Measurements from ENCODE around the gene KDM5B.
"Not testable (repeated sequence)": the region's sequence is repeated elsewhere in the genome, so short reads cannot be mapped to it uniquely, and the experiment has no call there.

Gene KDM5B

GRCh38 chr1:202812176-202813026, 4.2 kb upstream of the KDM5B start:
- no peak for DNase-seq

- DNase-seq = no peak
Observed at GRCh38 chr1:202811296-202812175, 3.3 kb upstream of the KDM5B start.

- peak; percentile 88 for DNase-seq
Observed at GRCh38 chr1:202810615-202811295, 2.5 kb upstream of the KDM5B start, which contains the start of gene PCAT6. Gene PCAT6 (plus strand): TSS chr1:202810954.

GRCh38 chr1:202810193-202810614, 2.0 kb upstream of the KDM5B start:
- no peak for DNase-seq

GRCh38 chr1:202809597-202810159, 1.5 kb upstream of the KDM5B start:
- DNase-seq = no peak

- peak; percentile 62 for DNase-seq
Observed at GRCh38 chr1:202807451-202807925, 733 bp downstream of the KDM5B start.

- peak; percentile 20 for DNase-seq
Observed at GRCh38 chr1:202806845-202807450, 1.3 kb downstream of the KDM5B start.

GRCh38 chr1:202805886-202806844, 2.1 kb downstream of the KDM5B start:
- DNase-seq = no peak

GRCh38 chr1:202804126-202804525, 4.1 kb downstream of the KDM5B start:
- DNase-seq = no peak

- no peak for DNase-seq
Observed at GRCh38 chr1:202802998-202803932, 5.0 kb downstream of the KDM5B start.

GRCh38 chr1:202802034-202802433, 6.2 kb downstream of the KDM5B start:
- DNase-seq = no peak

GRCh38 chr1:202801175-202801574, 7.0 kb downstream of the KDM5B start:
- no peak for DNase-seq

- DNase-seq = no peak
Observed at GRCh38 chr1:202800742-202801141, 7.5 kb downstream of the KDM5B start.

- no peak for DNase-seq
Observed at GRCh38 chr1:202798792-202799331, 9.4 kb downstream of the KDM5B start.

GRCh38 chr1:202798260-202798659, 10.0 kb downstream of the KDM5B start:
- no peak for DNase-seq

GRCh38 chr1:202796670-202797069, 11.6 kb downstream of the KDM5B start:
- DNase-seq = no peak

- not testable (repeated sequence) for DNase-seq
Observed at GRCh38 chr1:202794931-202795330, 13.3 kb downstream of the KDM5B start.

GRCh38 chr1:202794051-202794740, 14.0 kb downstream of the KDM5B start:
- no peak for DNase-seq

Measured in activated CD8-positive, alpha-beta memory T cell treated with anti-CD3 and anti-CD28 coated beads, Interleukin-2, amount 50 U/mL, for 4 hours (primary cell).